ENCODE data around the gene DOCK8. TPM values are rescaled to one million over a fixed set of nuclear protein-coding genes. Genes with fewer than 3 reads are reported as not detected.

DOCK8 gene
- total RNA-seq, 1 experiment from 2014 or later: 0.37 TPM

DNA sequence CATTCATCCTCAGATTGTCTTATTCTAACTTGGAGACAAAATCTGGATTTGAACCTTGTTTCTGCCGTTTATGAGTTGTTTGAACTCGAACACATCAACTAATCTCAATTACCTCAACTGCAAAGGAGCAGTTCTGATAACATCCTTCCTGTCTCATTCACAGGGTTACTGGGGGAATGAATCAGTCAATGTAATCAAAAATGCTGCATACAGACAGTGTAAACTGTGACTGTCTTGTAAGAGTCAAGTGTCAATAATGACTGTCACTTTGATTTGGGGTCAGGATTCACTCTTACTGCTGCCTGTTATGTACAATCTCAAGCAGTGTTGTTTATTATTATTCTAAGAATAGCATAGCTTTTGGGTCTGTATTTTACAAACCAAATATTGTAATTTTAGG lies 273.8 kb downstream of the DOCK8 start:
- Histone ChIP-seq H3K27me3 (ENCODE audit: insufficient read depth, low read length) (no peaks in the 10 kb centered on the region), H2AFZ (ENCODE audit: low read depth, low read length, poor library complexity, severe bottlenecking) (no peak overlapping the region), H3K79me2 (ENCODE audit: insufficient read depth, low read length) (no peaks in the 10 kb centered on the region), H4K20me1 (ENCODE audit: insufficient read depth) (no peaks in the 10 kb centered on the region), H3K36me3 (ENCODE audit: control insufficient read depth in 1 of 2, insufficient read depth in 2 of 2, low read length in 2 of 2) (no peaks in the 10 kb centered on the region), H3K27ac (ENCODE audit: low read depth, low read length) (no peak overlapping the region), H3K4me2 (ENCODE audit: low read length) (no peak overlapping the region), H3K9me2 (ENCODE audit: insufficient read depth) (no peaks in the 10 kb centered on the region), H3K9me3 (ENCODE audit: control insufficient read depth in 1 of 2, insufficient read depth in 1 of 2, low read depth in 1 of 2, low read length in 2 of 2) (no peaks in the 10 kb centered on the region), H3K9ac (ENCODE audit: low read length) (no peak overlapping the region), H3K4me1 (ENCODE audit: control insufficient read depth in 1 of 2, insufficient read depth in 2 of 2, low read length in 2 of 2) (no peaks in the 10 kb centered on the region), H3K4me3 (replicated peaks in 1 of 2; ENCODE audit: low read depth in 1 of 2, low read length in 2 of 2) (no peak overlapping the region)
- RAD21 ChIA-PET (ENCODE audit: low non-redundant PET in 1 of 2, low total read pairs in 2 of 2, uncharacterized antibody in 2 of 2, unreplicated experiment in 2 of 2): no interaction called here
- DNase-seq (ENCODE audit: low read depth, low spot score) (no peak), ATAC-seq (no peak)
- CTCF ChIA-PET: no interaction called here
- POLR2A ChIA-PET: no interaction called here
- no peak for TF ChIP-seq CEBPB (IDR thresholded peaks at IDR 0.05; ENCODE audit: low read depth)
- TF ChIP-seq TCF7L2 (IDR thresholded peaks at IDR 0.05; ENCODE audit: borderline replicate concordance, extremely low read depth, insufficient read depth, insufficient read length): no peak
- no peak for TF ChIP-seq RAD21 (IDR thresholded peaks at IDR 0.05; ENCODE audit: low read depth)
- no TSS peak for BruUV-seq (replicated peaks)
- intact Hi-C loops (cut with micrococcal nuclease): no loop called here

GRCh38 chr9:489198-490197 lies 274.8 kb downstream of the DOCK8 start:
- H3K36me3 ChIP-seq (ENCODE audit: control insufficient read depth in 1 of 2, insufficient read depth in 2 of 2, low read length in 2 of 2): no peaks in the 10 kb centered on the region
- no peaks in the 10 kb centered on the region for H3K4me1 ChIP-seq (ENCODE audit: control insufficient read depth in 1 of 2, insufficient read depth in 2 of 2, low read length in 2 of 2)
- ChIA-PET RAD21 (ENCODE audit: low non-redundant PET in 1 of 2, low total read pairs in 2 of 2, uncharacterized antibody in 2 of 2, unreplicated experiment in 2 of 2) (no interaction called here), CTCF (no interaction called here), POLR2A (no interaction called here)
- H4K20me1 ChIP-seq (ENCODE audit: insufficient read depth): no peaks in the 10 kb centered on the region
- no peak overlapping the region for H2AFZ ChIP-seq (ENCODE audit: low read depth, low read length, poor library complexity, severe bottlenecking)
- H3K27me3 ChIP-seq (ENCODE audit: insufficient read depth, low read length): no peaks in the 10 kb centered on the region
- ATAC-seq (no peak), DNase-seq (ENCODE audit: low read depth, low spot score) (no peak)
- no peak overlapping the region for H3K4me2 ChIP-seq (ENCODE audit: low read length)
- H3K9ac ChIP-seq (ENCODE audit: low read length): no peak overlapping the region
- H3K4me3 ChIP-seq (replicated peaks in 1 of 2; ENCODE audit: low read depth in 1 of 2, low read length in 2 of 2): no peak overlapping the region
- H3K27ac ChIP-seq (ENCODE audit: low read depth, low read length): no peak overlapping the region
- intact Hi-C loops (cut with micrococcal nuclease): no loop called here
- H3K9me2 ChIP-seq (ENCODE audit: insufficient read depth): no peaks in the 10 kb centered on the region
- BruUV-seq (replicated peaks): no TSS peak
- no peaks in the 10 kb centered on the region for H3K9me3 ChIP-seq (ENCODE audit: control insufficient read depth in 1 of 2, insufficient read depth in 1 of 2, low read depth in 1 of 2, low read length in 2 of 2)
- H3K79me2 ChIP-seq (ENCODE audit: insufficient read depth, low read length): no peaks in the 10 kb centered on the region
- TF ChIP-seq REST (IDR thresholded peaks at IDR 0.05; ENCODE audit: low read depth) (no peak), EZH2phosphoT487 (IDR thresholded peaks at IDR 0.05; ENCODE audit: borderline replicate concordance) (no peak), CBX3 (IDR thresholded peaks at IDR 0.05; ENCODE audit: low read depth) (no peak), EGR1 (IDR thresholded peaks at IDR 0.05; ENCODE audit: low read depth) (no peak), POLR2A (IDR thresholded peaks at IDR 0.05; ENCODE audit: borderline replicate concordance, extremely low read depth, insufficient read depth, insufficient read length) (no peak), TCF7L2 (IDR thresholded peaks at IDR 0.05; ENCODE audit: borderline replicate concordance, extremely low read depth, insufficient read depth, insufficient read length) (no peak), RAD21 (IDR thresholded peaks at IDR 0.05; ENCODE audit: low read depth) (no peak), SIN3A (IDR thresholded peaks at IDR 0.05; ENCODE audit: low read depth) (no peak), YY1 (IDR thresholded peaks at IDR 0.05; ENCODE audit: extremely low read depth, insufficient replicate concordance, low read depth, low read length) (no peak), ELF1 (IDR thresholded peaks at IDR 0.05; ENCODE audit: borderline replicate concordance, low read depth) (no peak), POLR2AphosphoS5 (IDR thresholded peaks at IDR 0.05; ENCODE audit: low read depth, low read length) (no peak)
- TF ChIP-seq, protein P1, sequence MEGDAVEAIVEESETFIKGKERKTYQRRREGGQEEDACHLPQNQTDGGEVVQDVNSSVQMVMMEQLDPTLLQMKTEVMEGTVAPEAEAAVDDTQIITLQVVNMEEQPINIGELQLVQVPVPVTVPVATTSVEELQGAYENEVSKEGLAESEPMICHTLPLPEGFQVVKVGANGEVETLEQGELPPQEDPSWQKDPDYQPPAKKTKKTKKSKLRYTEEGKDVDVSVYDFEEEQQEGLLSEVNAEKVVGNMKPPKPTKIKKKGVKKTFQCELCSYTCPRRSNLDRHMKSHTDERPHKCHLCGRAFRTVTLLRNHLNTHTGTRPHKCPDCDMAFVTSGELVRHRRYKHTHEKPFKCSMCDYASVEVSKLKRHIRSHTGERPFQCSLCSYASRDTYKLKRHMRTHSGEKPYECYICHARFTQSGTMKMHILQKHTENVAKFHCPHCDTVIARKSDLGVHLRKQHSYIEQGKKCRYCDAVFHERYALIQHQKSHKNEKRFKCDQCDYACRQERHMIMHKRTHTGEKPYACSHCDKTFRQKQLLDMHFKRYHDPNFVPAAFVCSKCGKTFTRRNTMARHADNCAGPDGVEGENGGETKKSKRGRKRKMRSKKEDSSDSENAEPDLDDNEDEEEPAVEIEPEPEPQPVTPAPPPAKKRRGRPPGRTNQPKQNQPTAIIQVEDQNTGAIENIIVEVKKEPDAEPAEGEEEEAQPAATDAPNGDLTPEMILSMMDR (IDR thresholded peaks at IDR 0.05 in 2 of 3, conservative IDR thresholded peaks at IDR 0.05 in 1 of 3; ENCODE audit: borderline replicate concordance in 1 of 3, insufficient read depth in 1 of 3, low read depth in 2 of 3, low read length in 2 of 3): no peak

Data from HCT116 (cell line).